Neuronal stem cell (in vitro differentiated cells): ENCODE data around the gene GDPD5.
A peak's percentile ranks its signal among the peaks of the same experiment; 100 is the strongest.

Experiments
- DNase-seq: peaks from one replicate; pipeline ENCODE4 v3.0.0-alpha.2; 2013; ENCODE audit warnings: low spot score
- H2AFZ ChIP-seq: one replicate; pipeline ENCODE4 v1.6.1; 2013; ENCODE audit warnings: mild to moderate bottlenecking, low read length, inconsistent platforms
- H2AK5ac ChIP-seq: 2 replicates; pipeline ENCODE4 v1.6.1; 2013; ENCODE audit warnings: low read depth, mild to moderate bottlenecking, inconsistent platforms, low read length, moderate library complexity, mixed read lengths
- H2BK120ac ChIP-seq: 2 replicates; pipeline ENCODE4 v1.6.1; 2013; ENCODE audit warnings: low read depth, mild to moderate bottlenecking, inconsistent platforms, low read length, moderate library complexity, mixed read lengths
- H2BK12ac ChIP-seq: one replicate; pipeline ENCODE4 v1.6.1; 2013; ENCODE audit warnings: low read length, inconsistent platforms
- H2BK15ac ChIP-seq: 2 replicates; pipeline ENCODE4 v1.6.1; 2013; ENCODE audit warnings: mild to moderate bottlenecking, low read length, inconsistent platforms, mixed read lengths
- H2BK5ac ChIP-seq: one replicate; pipeline ENCODE4 v1.6.1; 2013; ENCODE audit warnings: inconsistent platforms, mild to moderate bottlenecking, low read length, moderate library complexity
- H3K14ac ChIP-seq: one replicate; pipeline ENCODE4 v1.6.1; 2013; ENCODE audit warnings: low read length, inconsistent platforms
- H3K18ac ChIP-seq: 2 replicates; pipeline ENCODE4 v1.6.1; 2013; ENCODE audit warnings: low read length, inconsistent platforms
- H3K23ac ChIP-seq: 2 replicates; pipeline ENCODE4 v1.6.1; 2013; ENCODE audit warnings: low read depth, mild to moderate bottlenecking, mixed read lengths, low read length, inconsistent platforms; ENCODE audit not compliant: poor library complexity
- H3K27ac ChIP-seq: replicated peaks from 3 replicates; pipeline ENCODE4 v1.5.1; 2013; ENCODE audit warnings: low read length, inconsistent platforms
- H3K27me3 ChIP-seq, 3 experiments: 2 replicates each; pipeline ENCODE4 v1.6.1; 2013; ENCODE audit warnings: low read length in 3 of 3, mild to moderate bottlenecking in 2 of 3, inconsistent platforms in 1 of 3, low read depth in 1 of 3, mixed read lengths in 1 of 3, moderate library complexity in 1 of 3; ENCODE audit not compliant: control insufficient read depth in 3 of 3, insufficient read depth in 3 of 3
- H3K36me3 ChIP-seq, 2 donors: replicated peaks in 1 of 2; 2 replicates each; pipeline ENCODE4 v1.6.1; 2013; ENCODE audit warnings: low read length in 2 of 2; ENCODE audit not compliant: control insufficient read depth in 2 of 2, insufficient read depth in 2 of 2
- H3K4ac ChIP-seq: 2 replicates; pipeline ENCODE4 v1.6.1; 2013; ENCODE audit warnings: inconsistent platforms, mild to moderate bottlenecking, low read length, moderate library complexity
- H3K4me1 ChIP-seq, 2 donors: 1 replicate in 1 of 2; 2 replicates in 1 of 2; pipeline ENCODE4 v1.6.1; 2013; ENCODE audit warnings: low read length in 2 of 2, low read depth in 1 of 2; ENCODE audit not compliant: control insufficient read depth in 2 of 2, insufficient read depth in 1 of 2
- H3K4me2 ChIP-seq: one replicate; pipeline ENCODE4 v1.6.1; 2013; ENCODE audit warnings: mild to moderate bottlenecking, low read length, inconsistent platforms; ENCODE audit not compliant: insufficient read depth, poor library complexity, severe bottlenecking
- H3K4me3 ChIP-seq, 2 donors: 2 replicates each; pipeline ENCODE4 v1.5.1; 2013; ENCODE audit warnings: low read length in 2 of 2, mild to moderate bottlenecking in 2 of 2, inconsistent platforms in 1 of 2, moderate library complexity in 1 of 2
- H3K79me1 ChIP-seq: one replicate; pipeline ENCODE4 v1.6.1; 2013; ENCODE audit warnings: low read depth, mild to moderate bottlenecking, inconsistent platforms, low read length, moderate library complexity
- H3K9ac ChIP-seq: one replicate; pipeline ENCODE4 v1.6.1; 2013; ENCODE audit warnings: mild to moderate bottlenecking, low read depth, low read length, inconsistent platforms; ENCODE audit not compliant: poor library complexity
- H3K9me3 ChIP-seq, 2 donors: replicated peaks in 1 of 2; 2 replicates each; pipeline versions ENCODE3 to v1.6.1; 2013; ENCODE audit warnings: low read length in 2 of 2, mild to moderate bottlenecking in 2 of 2, inconsistent platforms in 1 of 2, low read depth in 1 of 2, mixed read lengths in 1 of 2, moderate library complexity in 1 of 2; ENCODE audit not compliant: control insufficient read depth in 2 of 2, insufficient read depth in 1 of 2
- H4K8ac ChIP-seq: one replicate; pipeline ENCODE4 v1.6.1; 2013; ENCODE audit warnings: low read depth, mild to moderate bottlenecking, inconsistent platforms, low read length, moderate library complexity
- H4K91ac ChIP-seq: one replicate; pipeline ENCODE4 v1.6.1; 2013; ENCODE audit warnings: low read length, low read depth, mild to moderate bottlenecking, inconsistent platforms; ENCODE audit not compliant: poor library complexity
- whole genome bisulfite sequencing, 2 donors: extraction: QIAGEN DNeasy Blood & Tissue Kit; methylation state at CpG; one replicate each; pipeline ENCODE4 v1.1.7; 2013; ENCODE audit warnings: missing lambda C conversion rate in 2 of 2, mixed read lengths in 1 of 2; ENCODE audit not compliant: insufficient read length in 2 of 2, insufficient replicate concordance in 1 of 2; ENCODE audit errors: extremely low coverage in 2 of 2; 5-methylcytosine and 5-hydroxymethylcytosine counted together

GDPD5 gene

DNA sequence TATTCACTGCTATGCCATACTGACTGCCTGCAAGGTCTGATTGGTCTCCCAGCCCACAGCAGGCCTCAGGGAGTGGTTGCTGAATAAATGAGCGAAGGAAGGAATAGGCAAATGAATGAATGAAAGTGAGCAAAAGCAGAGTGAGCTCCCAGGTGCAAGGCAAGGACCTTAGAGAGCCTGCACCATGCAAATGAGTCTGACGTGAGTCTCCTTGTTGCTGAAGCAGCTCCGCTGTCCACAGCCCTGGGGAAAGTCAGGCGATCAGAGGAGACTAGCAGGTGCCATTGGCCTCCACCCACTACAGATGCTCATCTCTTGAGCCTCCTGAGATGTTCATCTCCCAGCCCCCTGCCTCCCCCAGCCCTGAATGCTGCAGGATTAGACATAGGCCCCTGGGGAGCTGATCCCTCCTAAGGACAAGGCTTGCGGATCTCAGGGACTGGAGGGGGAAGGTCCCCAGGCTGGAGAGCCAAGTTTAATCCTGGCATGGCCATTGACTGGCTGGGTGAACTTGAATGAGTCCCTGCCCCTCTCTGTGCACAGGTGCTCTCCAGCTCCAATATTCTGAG lies 22.1 kb downstream of the GDPD5 start:
- no peaks in the 10 kb centered on the region for H3K9me3 ChIP-seq
- no peak overlapping the region for H2BK5ac ChIP-seq
- H2BK15ac ChIP-seq = no peak overlapping the region
- H2BK120ac ChIP-seq = no peak overlapping the region
- peaks cover 0 to 43% (median 0%) of the 10 kb centered on the region in 3 experiments for H3K27me3 ChIP-seq
- no peak overlapping the region for H3K9ac ChIP-seq
- no peak overlapping the region for H3K4me2 ChIP-seq
- no peak overlapping the region for H2BK12ac ChIP-seq
- no peak overlapping the region for H3K4me3 ChIP-seq
- H3K27ac ChIP-seq = no peak overlapping the region
- H3K79me1 ChIP-seq = no peaks in the 10 kb centered on the region
- no peak overlapping the region for H3K23ac ChIP-seq
- no CpG with 5 or more reads among the region's 5 CpGs for WGBS, 2 donors
- DNase-seq = no peak
- no peak overlapping the region for H2AK5ac ChIP-seq
- peaks cover 0 to 4% of the 10 kb centered on the region in 2 donors for H3K4me1 ChIP-seq
- H3K18ac ChIP-seq = peak overlapping the region; percentile 12
- H4K91ac ChIP-seq = no peak overlapping the region
- no peak overlapping the region for H4K8ac ChIP-seq
- H3K36me3 ChIP-seq = no peaks in the 10 kb centered on the region
- no peak overlapping the region for H3K14ac ChIP-seq
- no peak overlapping the region for H2AFZ ChIP-seq
- no peak overlapping the region for H3K4ac ChIP-seq

DNA sequence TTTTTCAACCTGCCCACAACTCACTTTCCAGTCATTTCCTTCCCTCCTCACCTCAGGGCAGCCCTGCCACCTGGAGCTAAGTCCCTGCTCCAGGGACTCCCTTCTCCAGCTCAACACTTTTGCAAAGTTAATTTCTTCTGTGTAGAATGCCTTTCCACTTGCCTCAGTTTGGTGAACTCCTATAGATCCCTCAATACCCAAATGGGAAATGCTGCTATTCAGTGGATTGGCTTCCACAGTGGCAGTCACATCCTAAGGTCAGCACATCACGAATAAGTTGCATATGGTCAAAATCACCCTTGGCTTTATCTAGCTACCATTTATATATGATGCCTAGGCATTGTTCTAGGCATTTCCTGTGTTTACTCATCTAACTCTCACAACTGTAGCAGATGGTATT lies 23.6 kb downstream of the GDPD5 start:
- no peak overlapping the region for H3K14ac ChIP-seq
- no peak overlapping the region for H4K91ac ChIP-seq
- no peak overlapping the region for H2BK5ac ChIP-seq
- WGBS, 2 donors = no CpG with 5 or more reads among the region's 1 CpG
- H3K9me3 ChIP-seq = no peaks in the 10 kb centered on the region
- no peak overlapping the region for H2BK12ac ChIP-seq
- no peak overlapping the region for H3K23ac ChIP-seq
- no peaks in the 10 kb centered on the region for H3K79me1 ChIP-seq
- H3K4me2 ChIP-seq = no peak overlapping the region
- H3K4me3 ChIP-seq = no peak overlapping the region
- no peak overlapping the region for H2BK120ac ChIP-seq
- peaks cover 0 to 29% (median 0%) of the 10 kb centered on the region in 3 experiments for H3K27me3 ChIP-seq
- DNase-seq = no peak
- H2AFZ ChIP-seq = no peak overlapping the region
- H3K9ac ChIP-seq = no peak overlapping the region
- no peak overlapping the region for H2BK15ac ChIP-seq
- H3K27ac ChIP-seq = no peak overlapping the region
- H2AK5ac ChIP-seq = no peak overlapping the region
- H4K8ac ChIP-seq = no peak overlapping the region
- no peak overlapping the region for H3K4ac ChIP-seq
- no peaks in the 10 kb centered on the region for H3K36me3 ChIP-seq
- H3K4me1 ChIP-seq = peaks cover 0 to 5% of the 10 kb centered on the region in 2 donors
- H3K18ac ChIP-seq = no peak overlapping the region

GRCh38 chr11:75500742-75501141 lies 25.0 kb downstream of the GDPD5 start:
- H3K9ac ChIP-seq = peak overlapping the region; percentile 47
- H4K8ac ChIP-seq = no peak overlapping the region
- H3K4ac ChIP-seq = no peak overlapping the region
- no peak for DNase-seq
- no peak overlapping the region for H2AK5ac ChIP-seq
- H3K4me3 ChIP-seq = peak overlapping the region in 1 of 2 donors; percentile 12
- peaks cover 0 to 11% of the 10 kb centered on the region in 2 donors for H3K4me1 ChIP-seq
- H2BK15ac ChIP-seq = no peak overlapping the region
- H2BK12ac ChIP-seq = no peak overlapping the region
- no peak overlapping the region for H2BK5ac ChIP-seq
- no peaks in the 10 kb centered on the region for H3K36me3 ChIP-seq
- H3K14ac ChIP-seq = no peak overlapping the region
- no peak overlapping the region for H2AFZ ChIP-seq
- H3K27ac ChIP-seq = no peak overlapping the region
- H3K18ac ChIP-seq = peak overlapping the region; percentile 77
- H3K79me1 ChIP-seq = no peaks in the 10 kb centered on the region
- H2BK120ac ChIP-seq = peak overlapping the region; percentile 24
- no peak overlapping the region for H4K91ac ChIP-seq
- H3K23ac ChIP-seq = no peak overlapping the region
- no CpG with 5 or more reads among the region's 4 CpGs for WGBS, 2 donors
- H3K27me3 ChIP-seq = peaks cover 0 to 20% (median 0%) of the 10 kb centered on the region in 3 experiments
- no peaks in the 10 kb centered on the region for H3K9me3 ChIP-seq
- no peak overlapping the region for H3K4me2 ChIP-seq

DNA sequence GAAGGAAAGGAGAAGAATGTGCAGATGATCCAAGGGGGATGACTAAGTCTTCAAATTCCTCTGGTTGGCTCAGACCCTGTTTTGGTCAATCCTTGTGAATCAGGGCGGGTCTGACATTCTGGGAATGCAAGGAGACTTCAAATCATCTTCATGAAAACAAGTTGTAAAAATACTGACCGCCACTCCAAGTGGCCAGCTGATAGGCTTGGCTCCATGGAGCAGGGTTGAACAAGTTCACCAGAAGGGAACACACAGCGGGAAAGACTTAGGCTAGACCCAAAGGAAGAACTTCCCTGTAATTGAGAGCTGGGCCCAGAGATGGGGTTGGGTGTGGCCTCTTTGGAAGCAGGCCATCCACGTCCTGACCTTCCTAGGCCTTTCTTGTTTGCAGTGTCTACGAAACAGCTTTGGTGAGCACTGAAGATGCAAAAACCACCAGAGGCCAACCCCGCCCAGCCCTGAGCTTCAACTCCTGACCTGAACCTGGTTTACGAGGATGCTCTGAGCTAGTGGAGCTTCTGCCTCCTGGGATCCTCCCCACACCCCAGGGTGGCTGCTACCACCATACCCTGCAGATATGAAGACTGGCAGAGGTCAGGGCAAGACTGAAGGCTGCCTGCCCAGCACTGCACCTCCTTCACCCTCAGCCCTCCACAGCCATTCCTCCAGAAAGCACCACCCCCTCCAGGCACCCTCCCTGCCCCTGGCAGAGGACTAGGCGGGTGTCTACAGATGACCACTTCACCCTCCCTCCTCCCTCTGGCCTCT lies 26.1 kb downstream of the GDPD5 start:
- H2BK5ac ChIP-seq = peak overlapping the region; percentile 16
- H3K18ac ChIP-seq = peak overlapping the region; percentile 20
- no peak overlapping the region for H2AFZ ChIP-seq
- no peak for DNase-seq
- H3K4me3 ChIP-seq = no peak overlapping the region
- WGBS, 2 donors = no CpG with 5 or more reads among the region's 8 CpGs
- no peak overlapping the region for H3K4me2 ChIP-seq
- no peaks in the 10 kb centered on the region for H3K36me3 ChIP-seq
- H2BK120ac ChIP-seq = no peak overlapping the region
- peak overlapping the region; percentile 15 for H2BK15ac ChIP-seq
- peaks cover 0 to 11% of the 10 kb centered on the region in 2 donors for H3K4me1 ChIP-seq
- no peak overlapping the region for H3K23ac ChIP-seq
- H4K8ac ChIP-seq = no peak overlapping the region
- no peak overlapping the region for H3K27ac ChIP-seq
- no peak overlapping the region for H2AK5ac ChIP-seq
- H3K9me3 ChIP-seq = no peaks in the 10 kb centered on the region
- no peak overlapping the region for H2BK12ac ChIP-seq
- H3K4ac ChIP-seq = no peak overlapping the region
- no peaks in the 10 kb centered on the region for H3K79me1 ChIP-seq
- no peak overlapping the region for H3K9ac ChIP-seq
- peak overlapping the region; percentile 9 for H3K14ac ChIP-seq
- no peak overlapping the region for H4K91ac ChIP-seq
- H3K27me3 ChIP-seq = peaks cover 0 to 20% (median 0%) of the 10 kb centered on the region in 3 experiments
